Fibroblast of lung (primary cell): ENCODE measurements around the gene DGCR8. TPM values are rescaled to one million over a fixed set of nuclear protein-coding genes. Genes with fewer than 3 reads are reported as not detected.

Experiments
- DNase-seq, 2 donors: peaks; one replicate each; pipeline versions ENCODE4 v3.0.0 to v3.0.0-alpha.2; 2010; ENCODE audit warnings: low read depth in 2 of 2
- H2AFZ ChIP-seq: 2 replicates; pipeline ENCODE4 v1.5.1; 2012; ENCODE audit warnings: low read length, control low read depth, inconsistent platforms
- H3K27ac ChIP-seq: 2 replicates; pipeline ENCODE4 v1.5.1; 2011; ENCODE audit warnings: low read length, control low read depth; ENCODE audit not compliant: insufficient read depth
- H3K27me3 ChIP-seq: 2 replicates; pipeline ENCODE4 v1.5.1; 2011; ENCODE audit warnings: mild to moderate bottlenecking, low read length; ENCODE audit not compliant: control insufficient read depth, insufficient read depth
- H3K36me3 ChIP-seq: 2 replicates; pipeline ENCODE4 v1.5.1; 2011; ENCODE audit warnings: low read length; ENCODE audit not compliant: control insufficient read depth, insufficient read depth
- H3K4me1 ChIP-seq: 2 replicates; pipeline ENCODE4 v1.5.1; 2011; ENCODE audit warnings: low read length; ENCODE audit not compliant: control insufficient read depth, insufficient read depth; ENCODE audit errors: extremely low read depth
- H3K4me2 ChIP-seq: 2 replicates; pipeline ENCODE4 v1.5.1; 2011; ENCODE audit warnings: low read length, control low read depth; ENCODE audit not compliant: insufficient read depth; ENCODE audit errors: extremely low read depth
- H3K4me3 ChIP-seq, 4 experiments: fragments of 200-600 bp in 1 of 4; sonication (generic) in 1 of 4; replicated peaks in 1 of 4; 2 replicates each; pipeline ENCODE4 v1.5.1; 2011 to 2016; ENCODE audit warnings: low read length in 4 of 4, low read depth in 3 of 4, mild to moderate bottlenecking in 3 of 4, control low read depth in 2 of 4, inconsistent platforms in 1 of 4, mixed read lengths in 1 of 4; ENCODE audit not compliant: insufficient read depth in 1 of 4; ENCODE audit errors: control extremely low read depth in 1 of 4
- H3K79me2 ChIP-seq: 2 replicates; pipeline ENCODE4 v1.5.1; 2012; ENCODE audit warnings: mild to moderate bottlenecking, low read length, inconsistent platforms; ENCODE audit not compliant: control insufficient read depth, insufficient read depth
- H3K9ac ChIP-seq: 2 replicates; pipeline ENCODE4 v1.5.1; 2011; ENCODE audit warnings: mild to moderate bottlenecking, low read length, control low read depth; ENCODE audit not compliant: insufficient read depth
- H3K9me3 ChIP-seq: 2 replicates; pipeline ENCODE4 v1.5.1; 2012; ENCODE audit warnings: low read depth, low read length; ENCODE audit not compliant: control insufficient read depth, insufficient read depth
- H4K20me1 ChIP-seq: 2 replicates; pipeline ENCODE4 v1.5.1; 2011; ENCODE audit warnings: low read length; ENCODE audit not compliant: control insufficient read depth, insufficient read depth; ENCODE audit errors: extremely low read depth
- CTCF ChIP-seq, 2 donors: IDR thresholded peaks in 1 of 2; conservative IDR thresholded peaks in 1 of 2; 1 replicate in 1 of 2; 2 replicates in 1 of 2; pipeline ENCODE4 v1.5.1; 2011 to 2012; ENCODE audit warnings: low read length in 2 of 2, control low read depth in 1 of 2, inconsistent platforms in 1 of 2, low read depth in 1 of 2, mild to moderate bottlenecking in 1 of 2
- EZH2 ChIP-seq: IDR thresholded peaks from 2 replicates; pipeline ENCODE4 v1.5.1; 2012; ENCODE audit warnings: low read length, control low read depth, mild to moderate bottlenecking; ENCODE audit errors: missing control alignments
- polyA plus RNA-seq, 2 donors: library from polyadenylated mRNA; depleted of rRNA in 1 of 2; stranded (reverse) in 1 of 2; unstranded in 1 of 2; fragments of >200 nt; gene quantifications; 2 replicates each; pipeline ENCODE4 v1.2.1, GENCODE V29; 2011 to 2012; ENCODE audit warnings: missing spikeins in 1 of 2
- total RNA-seq: library from RNA; depleted of rRNA; stranded (reverse); fragments of >200 nt; gene quantifications from 2 replicates; pipeline ENCODE4 v1.2.1, GENCODE V29; 2014

The DGCR8 gene
- total and polyA plus RNA-seq, 2 donors (not counting 1 experiment from before 2014, with no cell fraction given), result 18.8 to 21.3 TPM

- no peak overlapping the region for H3K27ac ChIP-seq
- H2AFZ ChIP-seq, result no peak overlapping the region
- no peak overlapping the region for H3K4me3 ChIP-seq
- no peak for DNase-seq
- no peaks in the 10 kb centered on the region for H3K27me3 ChIP-seq
- H3K36me3 ChIP-seq, result peaks cover 7% of the 10 kb centered on the region
- no peak overlapping the region for H3K4me2 ChIP-seq
- H3K79me2 ChIP-seq, result no peaks in the 10 kb centered on the region
- H3K4me1 ChIP-seq, result no peaks in the 10 kb centered on the region
- H4K20me1 ChIP-seq, result no peaks in the 10 kb centered on the region
- no peak for TF ChIP-seq EZH2
- no peak for TF ChIP-seq CTCF (conservative IDR thresholded peaks at IDR 0.05 in 1 of 2, IDR thresholded peaks at IDR 0.05 in 1 of 2; ENCODE audit: low read depth in 1 of 2, low read length in 2 of 2)
- no peaks in the 10 kb centered on the region for H3K9me3 ChIP-seq
- no peak overlapping the region for H3K9ac ChIP-seq
Measured at GRCh38 chr22:20038574-20038973, 41.5 kb upstream of the DGCR8 start.

- H4K20me1 ChIP-seq, result no peaks in the 10 kb centered on the region
- no peaks in the 10 kb centered on the region for H3K9me3 ChIP-seq
- H3K4me1 ChIP-seq, result no peaks in the 10 kb centered on the region
- no peak overlapping the region for H3K4me2 ChIP-seq
- no peak overlapping the region for H3K4me3 ChIP-seq
- no peaks in the 10 kb centered on the region for H3K79me2 ChIP-seq
- no peak overlapping the region for H3K9ac ChIP-seq
- H3K27me3 ChIP-seq, result no peaks in the 10 kb centered on the region
- H3K36me3 ChIP-seq, result peaks cover 8% of the 10 kb centered on the region
- H3K27ac ChIP-seq, result no peak overlapping the region
- TF ChIP-seq EZH2, result no peak
- no peak for TF ChIP-seq CTCF (conservative IDR thresholded peaks at IDR 0.05 in 1 of 2, IDR thresholded peaks at IDR 0.05 in 1 of 2; ENCODE audit: low read depth in 1 of 2, low read length in 2 of 2)
- H2AFZ ChIP-seq, result no peak overlapping the region
- no peak for DNase-seq
Measured at GRCh38 chr22:20039683-20040325, 40.2 kb upstream of the DGCR8 start.

GRCh38 chr22:20040327-20041200 lies 39.5 kb upstream of the DGCR8 start:
- Histone ChIP-seq H3K9ac (no peak overlapping the region), H3K4me2 (no peak overlapping the region), H3K4me3 (no peak overlapping the region), H3K4me1 (no peaks in the 10 kb centered on the region), H3K27me3 (no peaks in the 10 kb centered on the region), H3K27ac (no peak overlapping the region), H3K36me3 (peaks cover 8% of the 10 kb centered on the region), H3K79me2 (no peaks in the 10 kb centered on the region), H4K20me1 (no peaks in the 10 kb centered on the region), H2AFZ (no peak overlapping the region), H3K9me3 (no peaks in the 10 kb centered on the region)
- TF ChIP-seq EZH2, result no peak
- TF ChIP-seq CTCF (conservative IDR thresholded peaks at IDR 0.05 in 1 of 2, IDR thresholded peaks at IDR 0.05 in 1 of 2; ENCODE audit: low read depth in 1 of 2, low read length in 2 of 2), result no peak
- DNase-seq, result no peak
